ENCODE data around the gene PMIS2. TPM values are rescaled to one million over a fixed set of nuclear protein-coding genes. Genes with fewer than 3 reads are reported as not detected.
"Not testable (repeated sequence)": the region's sequence is repeated elsewhere in the genome, so short reads cannot be mapped to it uniquely, and the experiment has no call there.

Gene PMIS2
- total RNA-seq, 6 experiments from 2014 or later: not detected

DNA sequence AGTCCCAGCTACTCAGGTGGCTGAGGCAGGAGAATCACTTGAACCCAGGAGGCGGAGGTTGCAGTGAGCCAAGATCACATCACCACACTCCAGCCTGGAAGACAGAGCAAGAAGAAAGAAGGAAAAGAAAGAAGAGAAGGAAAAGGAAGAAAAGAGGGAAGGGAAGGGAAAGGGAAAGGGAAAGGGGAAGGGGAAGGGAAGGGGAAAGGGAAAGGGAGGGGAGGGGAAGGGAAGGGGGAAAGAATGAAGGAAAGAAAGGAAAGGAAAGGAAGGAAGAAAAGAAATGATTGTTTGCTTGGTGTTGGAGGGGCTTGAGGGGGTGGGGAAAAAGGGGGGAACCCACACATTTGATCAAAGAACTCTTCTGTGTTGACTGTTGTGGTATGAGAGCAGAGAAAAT lies 10.0 kb downstream of the PMIS2 start:
- TF ChIP-seq POLR2A (IDR thresholded peaks at IDR 0.05): no peak
- TF ChIP-seq, protein P1, sequence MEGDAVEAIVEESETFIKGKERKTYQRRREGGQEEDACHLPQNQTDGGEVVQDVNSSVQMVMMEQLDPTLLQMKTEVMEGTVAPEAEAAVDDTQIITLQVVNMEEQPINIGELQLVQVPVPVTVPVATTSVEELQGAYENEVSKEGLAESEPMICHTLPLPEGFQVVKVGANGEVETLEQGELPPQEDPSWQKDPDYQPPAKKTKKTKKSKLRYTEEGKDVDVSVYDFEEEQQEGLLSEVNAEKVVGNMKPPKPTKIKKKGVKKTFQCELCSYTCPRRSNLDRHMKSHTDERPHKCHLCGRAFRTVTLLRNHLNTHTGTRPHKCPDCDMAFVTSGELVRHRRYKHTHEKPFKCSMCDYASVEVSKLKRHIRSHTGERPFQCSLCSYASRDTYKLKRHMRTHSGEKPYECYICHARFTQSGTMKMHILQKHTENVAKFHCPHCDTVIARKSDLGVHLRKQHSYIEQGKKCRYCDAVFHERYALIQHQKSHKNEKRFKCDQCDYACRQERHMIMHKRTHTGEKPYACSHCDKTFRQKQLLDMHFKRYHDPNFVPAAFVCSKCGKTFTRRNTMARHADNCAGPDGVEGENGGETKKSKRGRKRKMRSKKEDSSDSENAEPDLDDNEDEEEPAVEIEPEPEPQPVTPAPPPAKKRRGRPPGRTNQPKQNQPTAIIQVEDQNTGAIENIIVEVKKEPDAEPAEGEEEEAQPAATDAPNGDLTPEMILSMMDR (IDR thresholded peaks at IDR 0.05): no peak
- no peaks in the 10 kb centered on the region for H3K27me3 ChIP-seq
- intact Hi-C loops (cut with DNase I): no loop called here
- ATAC-seq (no peak), DNase-seq (no peak)
- no peak overlapping the region for H3K4me3 ChIP-seq
- H3K36me3 ChIP-seq: no peaks in the 10 kb centered on the region
- no peak overlapping the region for H3K27ac ChIP-seq
- H3K4me1 ChIP-seq: no peaks in the 10 kb centered on the region
- no peaks in the 10 kb centered on the region for H3K9me3 ChIP-seq
- WGBS (ENCODE audit: insufficient coverage, low coverage, low lambda C conversion rate, missing lambda C conversion rate): 100% methylated on average over 1 of the region's 1 CpG

DNA sequence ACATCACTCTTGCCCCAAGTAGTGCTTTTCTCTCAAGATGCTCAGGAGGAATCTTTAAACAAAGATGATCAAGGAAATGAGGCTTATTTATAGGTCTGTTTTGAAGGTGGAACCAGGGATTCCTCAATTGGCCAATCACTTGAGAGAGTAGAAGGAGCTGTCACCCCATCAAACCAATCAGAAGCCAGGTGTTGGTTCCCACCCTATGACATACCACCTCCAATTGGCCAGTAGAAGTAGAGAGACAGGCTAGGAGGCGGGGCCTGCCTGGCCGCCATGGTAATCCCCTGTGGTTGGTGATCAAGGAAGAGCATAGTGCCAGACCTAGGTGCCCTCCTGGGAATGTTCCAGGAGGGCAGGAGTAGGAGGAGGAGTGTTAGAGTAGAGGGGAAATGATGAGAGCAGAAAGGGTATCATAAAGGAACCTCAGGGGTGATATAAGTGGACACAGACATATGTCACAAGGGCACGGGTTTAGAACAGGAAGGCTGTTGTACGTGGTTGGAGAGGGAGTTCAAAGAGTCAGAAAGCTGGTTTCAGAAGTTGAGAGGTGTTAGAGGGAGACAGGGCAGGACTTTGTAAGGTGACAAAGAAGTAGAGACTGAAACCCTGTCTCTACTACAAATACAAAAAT lies 10.5 kb downstream of the PMIS2 start:
- no peak overlapping the region for H3K27ac ChIP-seq
- H3K27me3 ChIP-seq: no peaks in the 10 kb centered on the region
- H3K9me3 ChIP-seq: no peaks in the 10 kb centered on the region
- no peak for DNase-seq
- WGBS (ENCODE audit: insufficient coverage, low coverage, low lambda C conversion rate, missing lambda C conversion rate): 70% methylated on average over 4 of the region's 4 CpGs
- intact Hi-C loops (cut with DNase I): no loop called here
- H3K4me3 ChIP-seq: no peak overlapping the region
- no peak for TF ChIP-seq POLR2A (IDR thresholded peaks at IDR 0.05)
- TF ChIP-seq, protein P1 (IDR thresholded peaks at IDR 0.05): no peak
- H3K36me3 ChIP-seq: no peaks in the 10 kb centered on the region
- no peaks in the 10 kb centered on the region for H3K4me1 ChIP-seq
- no peak for ATAC-seq

DNA sequence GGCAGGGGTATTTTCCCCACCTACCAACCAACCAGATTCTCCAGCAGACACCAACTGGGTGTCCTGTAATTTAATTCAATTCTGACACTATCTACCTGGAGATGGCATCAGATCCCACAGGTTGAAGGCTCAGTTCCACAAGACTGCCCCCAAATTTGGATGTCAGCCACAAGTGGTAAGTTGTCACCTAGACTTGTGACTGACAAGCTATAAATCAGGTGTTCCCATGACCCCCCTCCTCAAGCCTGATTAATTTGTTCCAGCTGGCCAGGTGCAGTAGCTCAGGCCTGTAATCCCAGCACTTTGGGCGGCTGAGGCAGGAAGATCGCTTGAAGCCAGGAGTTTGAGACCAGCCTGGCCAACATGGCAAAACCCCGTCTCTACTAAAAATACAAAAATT lies 16.0 kb downstream of the PMIS2 start:
- Histone ChIP-seq H3K36me3 (no peaks in the 10 kb centered on the region), H3K4me3 (no peak overlapping the region), H3K27me3 (no peaks in the 10 kb centered on the region), H3K9me3 (no peaks in the 10 kb centered on the region), H3K27ac (no peak overlapping the region), H3K4me1 (no peaks in the 10 kb centered on the region)
- WGBS (ENCODE audit: insufficient coverage, low coverage, low lambda C conversion rate, missing lambda C conversion rate): no CpG with 5 or more reads among the region's 3 CpGs
- DNase-seq (no peak), ATAC-seq (no peak)
- TF ChIP-seq, protein P1 (IDR thresholded peaks at IDR 0.05): no peak
- TF ChIP-seq POLR2A (IDR thresholded peaks at IDR 0.05): no peak
- intact Hi-C loops (cut with DNase I): no loop called here

DNA sequence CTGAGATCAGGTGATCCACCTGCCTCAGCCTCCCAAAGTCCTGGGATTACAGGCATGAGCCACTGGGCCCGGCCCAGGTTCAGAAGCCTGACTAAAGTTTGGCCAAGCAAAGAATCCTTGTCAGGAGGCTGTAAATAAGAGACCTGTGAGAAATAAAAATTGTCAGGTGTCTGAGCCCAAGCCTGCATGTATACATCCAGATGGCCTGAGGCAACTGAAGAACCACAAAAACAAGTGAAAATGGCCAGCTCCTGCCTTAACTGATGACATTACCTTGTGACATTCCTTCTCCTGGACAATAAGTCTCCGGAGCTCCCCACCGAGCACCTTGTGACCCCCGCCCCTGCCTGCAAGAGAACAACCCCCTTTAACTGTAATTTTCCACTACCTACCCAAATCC lies 18.5 kb downstream of the PMIS2 start:
- H3K27me3 ChIP-seq; ATAC-seq; H3K36me3 ChIP-seq; H3K4me1 ChIP-seq; H3K9me3 ChIP-seq; intact Hi-C loops (cut with DNase I); H3K4me3 ChIP-seq; DNase-seq; H3K27ac ChIP-seq: not testable (repeated sequence)
- 72% methylated on average over 4 of the region's 4 CpGs for WGBS (ENCODE audit: insufficient coverage, low coverage, low lambda C conversion rate, missing lambda C conversion rate)

DNA sequence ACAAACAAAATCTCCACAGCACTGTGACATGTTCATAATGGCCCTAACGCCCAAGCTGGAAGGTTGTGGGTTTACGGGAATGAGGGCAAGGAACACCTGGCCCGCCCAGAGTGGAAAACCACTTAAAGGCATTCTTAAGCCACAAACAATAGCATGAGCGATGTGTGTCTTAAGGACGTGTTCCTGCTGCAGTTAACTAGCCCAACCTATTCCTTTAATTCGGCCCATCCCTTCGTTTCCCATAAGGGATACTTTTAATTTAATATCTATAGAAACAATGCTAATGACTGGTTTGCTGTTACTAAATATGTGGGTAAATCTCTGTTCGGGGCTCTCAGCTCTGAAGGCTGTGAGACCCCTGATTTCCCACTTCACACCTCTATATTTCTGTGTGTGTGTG lies 21.2 kb downstream of the PMIS2 start:
- DNase-seq; intact Hi-C loops (cut with DNase I); H3K9me3 ChIP-seq; H3K27ac ChIP-seq; H3K27me3 ChIP-seq; ATAC-seq; H3K4me3 ChIP-seq; H3K4me1 ChIP-seq; H3K36me3 ChIP-seq: not testable (repeated sequence)
- 85% methylated on average over 8 of the region's 8 CpGs for WGBS (ENCODE audit: insufficient coverage, low coverage, low lambda C conversion rate, missing lambda C conversion rate)

DNA sequence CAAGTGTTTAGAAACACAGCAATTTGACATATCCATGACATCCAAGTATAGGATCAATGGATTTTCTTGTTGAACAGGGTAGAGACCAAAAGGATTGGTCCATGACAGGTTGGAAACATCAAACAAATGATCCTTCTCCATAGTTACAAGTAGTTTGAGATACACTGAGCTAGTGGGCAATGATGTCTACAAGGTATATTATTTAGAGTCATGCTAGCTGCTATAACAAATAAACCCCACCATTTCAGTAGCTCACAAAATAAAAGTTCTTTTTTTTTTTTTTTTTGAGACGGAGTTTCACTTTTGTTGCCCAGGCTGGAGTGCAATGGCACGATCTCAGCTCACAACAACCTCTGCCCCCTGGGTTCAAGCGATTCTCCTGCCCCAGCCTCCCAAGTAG lies 21.7 kb downstream of the PMIS2 start:
- Histone ChIP-seq H3K4me3 (no peak overlapping the region), H3K9me3 (no peaks in the 10 kb centered on the region), H3K27me3 (no peaks in the 10 kb centered on the region), H3K36me3 (no peaks in the 10 kb centered on the region), H3K4me1 (peaks cover 0 to 3% (median 0%) of the 10 kb centered on the region in 4 donors), H3K27ac (no peak overlapping the region)
- ATAC-seq (no peak), DNase-seq (no peak)
- WGBS (ENCODE audit: insufficient coverage, low coverage, low lambda C conversion rate, missing lambda C conversion rate): 53% methylated on average over 3 of the region's 3 CpGs
- TF ChIP-seq POLR2A (IDR thresholded peaks at IDR 0.05): no peak
- TF ChIP-seq, protein P1 (IDR thresholded peaks at IDR 0.05): no peak
- intact Hi-C loops (cut with DNase I): no loop called here
